GM06990 (cell line): ENCODE data around the gene UBE2O.
A peak's percentile ranks its signal among the peaks of the same experiment; 100 is the strongest.
"Not testable (repeated sequence)": the region's sequence is repeated elsewhere in the genome, so short reads cannot be mapped to it uniquely, and the experiment has no call there.

Source experiments
- DNase-seq: peaks from one replicate; pipeline ENCODE4 v3.0.0-alpha.2; 2011; ENCODE audit not compliant: insufficient read length; ENCODE audit errors: extremely low read depth
- H3K27me3 ChIP-seq: replicated peaks from 2 replicates; pipeline ENCODE4 v1.6.0; 2011; ENCODE audit warnings: low read length; ENCODE audit not compliant: control insufficient read depth, insufficient read depth
- H3K36me3 ChIP-seq: 2 replicates; pipeline ENCODE4 v1.5.1; 2011; ENCODE audit warnings: low read length; ENCODE audit not compliant: control insufficient read depth, insufficient read depth
- H3K4me3 ChIP-seq: replicated peaks from 2 replicates; pipeline ENCODE4 v1.5.1; 2011; ENCODE audit warnings: low read depth, mild to moderate bottlenecking, control low read depth, low read length
- CTCF ChIP-seq: IDR thresholded peaks from 2 replicates; pipeline ENCODE4 v1.5.1; 2011; ENCODE audit warnings: low read length, control low read depth, mild to moderate bottlenecking, inconsistent platforms; ENCODE audit not compliant: insufficient read depth, poor library complexity, severe bottlenecking

The UBE2O gene

GRCh38 chr17:76353004-76353598, 99.9 kb downstream of the UBE2O start:
- TF ChIP-seq CTCF = no peak
- no peaks in the 10 kb centered on the region for H3K27me3 ChIP-seq
- DNase-seq = peak; percentile 39

GRCh38 chr17:76351526-76352071, 101.4 kb downstream of the UBE2O start:
- no peak for DNase-seq
- no peak for TF ChIP-seq CTCF
- H3K4me3 ChIP-seq = no peak overlapping the region
- H3K36me3 ChIP-seq = peaks cover 3% of the 10 kb centered on the region
- H3K27me3 ChIP-seq = no peaks in the 10 kb centered on the region

More at GRCh38 chr17:76353004-76353598, 99.9 kb downstream of the UBE2O start:
- peak overlapping the region; percentile 73 for H3K4me3 ChIP-seq
- no peaks in the 10 kb centered on the region for H3K36me3 ChIP-seq

GRCh38 chr17:76350463-76350862, 102.5 kb downstream of the UBE2O start:
- DNase-seq = no peak
- peaks cover 7% of the 10 kb centered on the region for H3K36me3 ChIP-seq
- H3K4me3 ChIP-seq = no peak overlapping the region
- TF ChIP-seq CTCF = no peak
- no peaks in the 10 kb centered on the region for H3K27me3 ChIP-seq

GRCh38 chr17:76346936-76347335, 106.0 kb downstream of the UBE2O start:
- not testable (repeated sequence) for H3K4me3 ChIP-seq, DNase-seq, H3K27me3 ChIP-seq
- peaks cover 11% of the 10 kb centered on the region for H3K36me3 ChIP-seq

GRCh38 chr17:76345377-76345974, 107.5 kb downstream of the UBE2O start:
- no peak for DNase-seq
- TF ChIP-seq CTCF = no peak
- Histone ChIP-seq H3K36me3 (peaks cover 11% of the 10 kb centered on the region), H3K27me3 (no peaks in the 10 kb centered on the region), H3K4me3 (no peak overlapping the region)

GRCh38 chr17:76343106-76343505, 109.8 kb downstream of the UBE2O start:
- H3K27me3 ChIP-seq = no peaks in the 10 kb centered on the region
- H3K36me3 ChIP-seq = peaks cover 11% of the 10 kb centered on the region
- no peak for TF ChIP-seq CTCF
- H3K4me3 ChIP-seq = no peak overlapping the region
- no peak for DNase-seq
